ENCODE data around the gene BTBD7.
A peak's percentile ranks its signal among the peaks of the same experiment; 100 is the strongest.

BTBD7 gene

DNA sequence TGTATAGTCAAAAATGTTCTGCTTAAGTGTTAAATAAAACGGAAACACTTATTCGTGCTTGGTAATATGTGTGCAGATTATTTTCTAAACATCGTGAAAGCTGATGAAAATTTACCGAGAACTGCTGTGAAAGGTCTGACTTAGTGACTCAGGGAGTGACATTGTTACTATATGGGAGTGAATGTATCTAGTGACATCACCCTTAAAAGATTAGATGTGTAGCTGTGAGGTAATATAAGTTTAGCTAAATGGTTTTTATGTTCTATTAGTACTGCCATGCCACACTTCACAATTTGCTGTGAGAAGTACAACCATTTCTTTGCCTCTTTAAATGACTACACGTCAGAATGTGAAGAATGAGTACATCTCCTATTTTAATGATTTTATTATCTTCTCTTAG lies 15.5 kb upstream of the BTBD7 start:
- DNase-seq (ENCODE audit: low read depth): no peak
- no peak for TF ChIP-seq CTCF (IDR thresholded peaks at IDR 0.05; ENCODE audit: control insufficient read depth, extremely low read depth, insufficient read depth)
- no peak overlapping the region for H3K4me3 ChIP-seq (ENCODE audit: low read depth, low read length)

GRCh38 chr14:93347850-93348249 lies 15.0 kb upstream of the BTBD7 start:
- no peak for TF ChIP-seq CTCF (IDR thresholded peaks at IDR 0.05; ENCODE audit: control insufficient read depth, extremely low read depth, insufficient read depth)
- DNase-seq (ENCODE audit: low read depth): no peak
- no peak overlapping the region for H3K4me3 ChIP-seq (ENCODE audit: low read depth, low read length)

- no peak for DNase-seq (ENCODE audit: low read depth)
- TF ChIP-seq CTCF (IDR thresholded peaks at IDR 0.05; ENCODE audit: control insufficient read depth, extremely low read depth, insufficient read depth): peak; percentile 27
- no peak within 1 kb of the TSS for H3K4me3 ChIP-seq (ENCODE audit: low read depth, low read length)
These were observed 14.3 kb upstream of the BTBD7 start, which contains the start of gene COX8C for GRCh38 chr14:93346926-93347721. Gene COX8C, plus strand, starts transcription at chr14:93347182. Its CDS starts 87 bp downstream, at chr14:93347269.

GRCh38 chr14:93343797-93344196 lies 11.0 kb upstream of the BTBD7 start:
- TF ChIP-seq CTCF (IDR thresholded peaks at IDR 0.05; ENCODE audit: control insufficient read depth, extremely low read depth, insufficient read depth): no peak
- DNase-seq (ENCODE audit: low read depth): no peak
- H3K4me3 ChIP-seq (ENCODE audit: low read depth, low read length): no peak overlapping the region

- H3K4me3 ChIP-seq (ENCODE audit: low read depth, low read length): no peak overlapping the region
- no peak for TF ChIP-seq CTCF (IDR thresholded peaks at IDR 0.05; ENCODE audit: control insufficient read depth, extremely low read depth, insufficient read depth)
- DNase-seq (ENCODE audit: low read depth): no peak
These were observed 10.4 kb upstream of the BTBD7 start for GRCh38 chr14:93343266-93343665.

DNA sequence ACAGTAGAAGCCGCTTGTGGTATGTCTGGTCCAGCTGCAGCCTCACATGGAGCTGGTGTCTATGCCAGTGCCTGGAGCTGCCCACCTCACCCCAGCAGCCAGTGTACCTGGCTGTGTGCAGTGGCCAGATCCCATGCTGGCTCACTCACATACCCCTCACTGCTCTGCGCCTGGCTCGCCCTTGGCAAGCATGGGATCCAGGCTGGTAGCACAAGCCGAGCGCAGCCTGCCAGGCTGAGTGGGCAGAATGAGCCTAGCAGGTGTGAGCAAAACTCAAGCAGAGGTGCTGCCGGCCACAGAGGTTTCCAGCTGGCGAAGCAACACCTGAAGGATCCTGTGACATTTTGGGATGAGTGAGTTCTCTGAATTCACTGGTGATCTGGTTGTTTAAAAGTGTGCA lies 5.0 kb upstream of the BTBD7 start:
- no peak for TF ChIP-seq CTCF (IDR thresholded peaks at IDR 0.05; ENCODE audit: control insufficient read depth, extremely low read depth, insufficient read depth)

More for the DNA sequence above, 5.0 kb upstream of the BTBD7 start:
- no peak for DNase-seq (ENCODE audit: low read depth)
- H3K4me3 ChIP-seq (ENCODE audit: low read depth, low read length): no peak overlapping the region

Measured in LNCaP clone FGC (cell line).